ENCODE measurements around the gene USP50.
"Not testable (repeated sequence)": the region's sequence is repeated elsewhere in the genome, so short reads cannot be mapped to it uniquely, and the experiment has no call there.

The USP50 gene

GRCh38 chr15:50501815-50502214 is 44.7 kb downstream of the USP50 start:
- DNase-seq: no peak

DNA sequence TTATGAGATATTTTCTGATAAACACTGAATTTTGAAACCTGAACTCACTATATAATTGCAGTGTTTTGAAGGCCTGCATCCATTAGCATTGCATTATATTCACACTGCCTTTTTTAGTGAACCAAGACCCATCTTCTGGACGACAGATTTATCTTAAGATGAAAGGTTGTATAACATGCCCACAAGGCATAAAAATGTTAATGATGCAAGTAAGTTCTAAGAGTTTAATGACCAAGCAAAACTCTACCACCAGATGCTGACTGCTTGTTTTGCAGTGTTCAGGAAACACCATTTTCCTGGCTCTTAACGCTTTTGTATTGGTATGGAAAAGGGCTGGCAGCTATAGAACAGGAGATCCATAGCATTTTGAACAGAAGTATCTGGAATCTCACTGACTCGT is 46.1 kb downstream of the USP50 start:
- no peak for DNase-seq

DNA sequence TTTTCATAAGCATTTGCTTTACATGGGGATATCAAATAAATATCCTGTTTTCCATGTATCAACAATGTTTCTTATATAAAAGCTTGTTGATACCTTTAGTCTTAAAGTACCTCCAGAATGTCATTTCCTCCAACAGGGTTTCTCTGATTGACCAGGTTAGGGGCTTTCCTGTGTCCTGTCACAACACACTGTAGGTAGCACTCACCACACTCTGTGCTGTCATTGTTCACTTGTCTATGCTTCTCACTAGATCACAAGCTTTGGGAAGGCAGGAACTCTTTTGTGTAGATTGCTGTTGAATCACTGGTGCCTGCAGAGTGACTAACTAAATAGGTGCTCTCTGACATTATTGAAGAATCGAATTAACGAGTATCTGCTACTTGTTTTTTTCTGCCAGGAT is 49.8 kb downstream of the USP50 start:
- DNase-seq: no peak

- DNase-seq: not testable (repeated sequence)
Measured at GRCh38 chr15:50494547-50494946, 51.9 kb downstream of the USP50 start.

- DNase-seq: no peak
Measured at GRCh38 chr15:50493625-50494024, 52.8 kb downstream of the USP50 start.

DNA sequence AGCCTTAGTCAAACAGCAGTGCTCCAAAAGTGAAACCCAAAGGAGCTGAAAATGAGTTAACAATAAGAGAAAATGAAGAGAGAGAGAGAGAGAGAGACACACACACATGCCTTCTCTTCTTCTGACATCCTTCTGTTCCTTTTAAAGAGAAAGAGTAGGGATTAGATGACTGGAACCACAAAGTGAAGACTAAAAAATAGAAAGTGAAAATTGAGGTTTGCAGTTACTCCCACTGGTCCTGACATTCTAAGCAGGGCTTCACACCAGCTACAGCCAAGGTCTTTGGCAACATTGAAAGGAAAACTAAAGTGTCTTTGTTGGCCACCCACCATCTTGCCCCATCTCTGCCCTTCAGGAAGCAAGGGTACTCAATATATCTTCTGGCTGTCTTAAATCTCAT is 59.2 kb downstream of the USP50 start:
- no peak for DNase-seq

GRCh38 chr15:50485389-50485788 is 61.1 kb downstream of the USP50 start:
- DNase-seq: no peak

GRCh38 chr15:50484781-50485180 is 61.7 kb downstream of the USP50 start:
- no peak for DNase-seq

- DNase-seq: no peak
Measured at GRCh38 chr15:50476143-50476542, 70.3 kb downstream of the USP50 start.

GRCh38 chr15:50471072-50471471 is 75.4 kb downstream of the USP50 start:
- DNase-seq: no peak

GRCh38 chr15:50463423-50464358 is 82.8 kb downstream of the USP50 start:
- DNase-seq: no peak

DNA sequence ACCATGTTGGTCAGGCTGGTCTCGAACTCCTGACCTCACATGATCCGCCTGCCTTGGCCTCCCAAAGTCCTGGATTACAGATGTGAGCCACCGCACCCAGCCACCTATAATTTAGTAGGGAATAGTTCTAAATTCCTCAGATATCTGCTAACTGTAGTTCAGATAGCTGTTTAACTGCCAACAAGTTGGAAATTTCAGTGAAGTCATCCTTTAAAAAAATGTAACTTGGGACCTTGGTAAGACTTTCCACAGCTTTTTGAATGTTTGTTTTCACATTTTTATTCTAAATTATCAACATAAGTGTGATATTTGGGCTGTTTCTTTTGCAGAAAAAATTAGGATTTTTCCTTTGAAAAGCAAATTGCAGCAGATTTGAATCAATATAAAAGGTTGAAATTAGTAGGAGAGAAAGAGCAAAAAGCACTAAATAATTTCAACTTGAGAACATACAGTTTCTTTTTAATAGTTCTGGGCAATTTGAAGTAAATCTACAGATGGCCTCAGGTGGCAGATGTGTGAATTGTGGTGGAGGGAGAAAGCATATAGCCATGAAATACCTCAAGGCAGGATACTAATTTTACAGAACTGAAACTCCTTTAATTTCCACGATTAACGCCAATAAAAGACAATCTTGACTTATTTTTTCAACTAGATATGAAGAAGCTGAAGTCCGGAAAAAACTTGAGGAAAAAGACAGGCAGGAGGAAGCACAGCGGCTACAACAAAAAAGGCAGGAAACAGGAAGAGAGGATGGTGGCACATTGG is 87.9 kb downstream of the USP50 start:
- no peak for DNase-seq

GRCh38 chr15:50452927-50453326 is 93.5 kb downstream of the USP50 start:
- DNase-seq: no peak

Data from stimulated activated CD4-positive, alpha-beta T cell treated with anti-CD3 and anti-CD28 coated beads, Interleukin-12 subunit alpha, Interleukin-12 subunit beta, amount 100 ng/mL, for 4 hours (primary cell).